GM21390 (cell line): ENCODE results near the gene BCR.

ENCODE experiments used
- ATAC-seq: cut with Tn5 transposase; IDR thresholded peaks from one replicate; pipeline ENCODE4 v1.9.1; 2021; ENCODE audit not compliant: unreplicated experiment

Gene BCR

DNA sequence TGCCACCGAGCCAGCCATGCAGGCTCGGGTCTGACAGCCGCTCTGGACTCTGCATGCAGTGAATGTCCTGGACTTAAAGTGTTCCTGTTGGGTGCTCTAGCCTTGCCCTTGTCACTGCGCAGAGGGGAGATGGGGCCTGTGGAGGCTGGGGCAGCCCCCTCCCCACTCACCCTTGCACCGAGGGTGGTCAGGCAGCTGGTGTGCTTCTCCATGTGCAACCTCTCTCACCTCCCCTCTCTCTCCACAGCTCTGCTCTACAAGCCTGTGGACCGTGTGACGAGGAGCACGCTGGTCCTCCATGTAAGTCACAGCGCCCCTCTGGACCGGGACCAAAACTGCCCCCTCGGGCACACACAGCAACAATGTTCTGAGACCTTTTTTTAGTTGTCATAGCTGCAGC, 92.5 kb downstream of the BCR start:
- no peak for ATAC-seq

DNA sequence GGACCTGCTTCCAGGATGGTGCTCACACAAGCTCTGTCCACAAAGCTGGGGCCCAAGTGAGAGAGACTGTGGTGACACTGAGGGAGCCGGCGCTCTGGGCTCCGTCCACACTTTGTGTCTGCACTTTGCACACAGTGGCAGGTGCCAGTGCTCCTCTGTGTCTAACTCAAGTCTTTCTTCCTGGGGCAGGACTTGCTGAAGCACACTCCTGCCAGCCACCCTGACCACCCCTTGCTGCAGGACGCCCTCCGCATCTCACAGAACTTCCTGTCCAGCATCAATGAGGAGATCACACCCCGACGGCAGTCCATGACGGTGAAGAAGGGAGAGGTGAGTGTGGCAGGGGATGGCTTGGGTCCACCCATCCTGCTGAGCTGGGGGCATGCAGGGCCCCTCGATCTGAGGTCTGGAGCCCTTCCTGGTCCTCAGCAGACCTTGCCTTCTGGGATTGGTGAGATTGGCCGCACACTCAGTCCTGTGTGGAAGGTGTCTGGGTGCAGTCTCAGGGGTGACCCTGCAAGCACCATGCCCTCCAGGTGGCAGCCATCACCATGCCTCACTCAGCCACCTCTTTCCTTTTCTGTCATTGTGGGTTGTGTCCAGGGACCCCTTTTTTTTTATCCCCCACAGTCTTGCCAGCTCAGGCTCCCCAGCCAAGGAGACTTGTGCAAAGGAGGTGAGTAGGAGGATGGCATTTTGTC, 93.3 kb downstream of the BCR start:
- ATAC-seq = no peak

DNA sequence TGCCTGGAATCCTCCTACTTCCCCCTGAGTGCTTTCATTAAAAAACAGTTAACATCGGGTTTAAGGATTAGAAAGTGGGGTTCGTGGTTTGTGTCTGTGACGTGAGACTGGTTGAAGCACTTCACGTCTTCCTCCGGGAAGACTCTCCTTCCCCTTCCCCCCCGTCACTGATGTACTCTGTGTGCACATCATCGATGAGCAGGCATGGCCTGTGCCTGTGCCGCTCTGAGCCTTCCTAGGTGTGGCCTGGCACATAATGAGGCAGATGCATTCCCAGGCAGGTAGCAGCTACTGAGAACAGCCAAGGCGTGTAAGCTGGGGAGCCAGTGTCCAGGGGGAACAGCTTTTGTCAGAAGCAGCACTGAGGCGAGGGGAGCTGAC, 93.8 kb downstream of the BCR start:
- no peak for ATAC-seq

DNA sequence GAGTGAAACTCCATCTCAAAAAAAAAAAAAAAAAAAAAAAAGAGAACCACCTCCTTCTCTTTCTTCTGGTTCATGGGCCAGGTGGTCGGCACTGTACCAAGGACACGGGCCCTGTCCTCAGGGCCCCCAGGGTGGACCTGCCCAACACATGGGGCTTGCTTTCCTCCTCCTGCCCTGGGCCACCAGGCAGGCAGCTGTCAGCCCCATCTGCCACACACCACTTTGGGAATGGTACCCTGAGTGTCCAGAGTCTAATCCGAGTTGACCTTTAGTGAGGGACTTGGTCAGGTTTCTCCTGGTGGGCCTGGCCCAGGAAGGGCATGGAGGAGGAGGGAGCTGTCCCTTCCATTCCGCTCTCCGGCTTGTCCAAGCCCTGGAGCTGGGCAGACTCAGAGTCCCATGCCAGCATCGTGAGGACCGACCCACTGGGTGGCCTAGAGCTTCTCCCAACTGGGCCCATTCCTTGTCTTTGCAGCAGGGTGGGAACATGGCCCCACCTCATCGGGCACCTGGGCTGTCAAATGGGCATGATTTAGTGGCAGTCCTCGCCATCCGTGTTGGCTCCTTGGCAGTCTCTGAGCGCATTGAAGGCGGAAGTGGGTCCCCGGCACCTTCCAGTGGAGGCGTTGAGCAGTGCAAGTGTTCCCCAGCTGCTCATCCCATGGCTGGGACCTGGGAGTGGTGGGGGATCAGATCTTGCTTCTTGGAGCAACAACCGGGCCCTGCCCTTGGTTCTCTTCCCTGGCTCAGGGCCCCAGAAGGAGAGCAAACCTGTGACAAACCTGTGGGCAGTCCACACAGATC, 94.8 kb downstream of the BCR start:
- ATAC-seq = no peak

DNA sequence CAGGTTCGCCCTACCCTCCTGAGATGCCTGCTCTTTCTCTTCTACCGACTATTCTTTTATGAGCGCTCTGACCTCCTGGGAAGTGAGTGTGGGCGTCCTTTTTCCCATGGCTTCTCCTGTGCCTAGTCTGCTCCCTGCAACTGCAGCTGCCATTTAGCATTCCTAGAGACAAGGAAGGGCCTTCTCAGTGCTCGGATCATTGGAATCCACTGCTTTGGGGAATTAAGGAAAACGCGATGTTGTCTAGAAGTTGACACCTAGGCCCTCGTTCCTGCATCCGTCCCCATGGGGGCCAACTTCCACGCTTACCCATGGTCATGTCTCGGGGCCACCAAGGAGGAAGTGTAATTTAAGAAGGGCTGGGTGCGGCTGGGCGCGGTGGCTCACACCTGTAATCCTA, 95.4 kb downstream of the BCR start:
- no peak for ATAC-seq

DNA sequence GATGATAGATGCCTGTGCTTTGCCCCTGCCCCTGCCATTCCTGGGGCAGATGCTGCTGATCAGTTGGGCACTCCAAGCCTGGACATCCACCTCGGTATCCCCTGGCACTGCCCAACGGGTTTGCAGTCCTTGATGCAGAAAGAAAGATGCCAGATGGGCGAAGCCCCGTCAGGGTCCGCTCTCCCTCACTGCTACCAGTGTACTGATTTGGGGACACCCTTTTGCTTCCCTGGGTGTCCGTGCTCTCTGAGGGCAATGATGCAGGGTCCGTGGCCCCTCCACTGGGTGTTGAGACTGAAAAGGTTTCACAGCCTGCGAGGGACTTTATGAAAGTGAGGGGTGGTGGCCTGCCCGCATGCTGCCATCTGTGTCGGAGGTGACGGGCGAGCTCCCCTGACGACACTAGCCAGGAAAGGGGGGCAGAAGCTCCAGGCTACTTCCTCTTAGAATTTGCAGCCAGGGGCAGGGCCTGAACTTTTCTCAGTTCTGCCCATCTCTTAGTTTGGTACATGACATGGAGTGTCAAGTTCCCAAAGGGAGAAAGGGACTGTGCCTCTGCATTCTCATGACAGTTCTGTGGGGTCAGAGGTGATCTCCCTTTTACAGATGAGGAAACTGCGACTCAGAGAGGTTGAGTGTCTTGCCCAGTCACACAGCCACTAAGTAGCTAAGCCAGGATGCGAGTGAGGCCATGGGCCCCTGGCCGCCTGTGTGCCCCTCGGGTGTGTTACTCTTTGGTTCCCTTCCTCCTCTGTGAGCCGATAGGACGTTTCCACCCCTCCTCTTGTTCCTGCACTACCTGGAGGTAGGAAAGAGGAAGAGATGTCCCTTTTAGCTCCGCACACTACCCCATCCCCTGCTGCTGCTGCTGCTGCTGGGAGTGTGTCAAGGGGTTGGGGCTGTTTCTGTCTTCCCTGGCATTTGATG, 96.6 kb downstream of the BCR start:
- no peak for ATAC-seq

DNA sequence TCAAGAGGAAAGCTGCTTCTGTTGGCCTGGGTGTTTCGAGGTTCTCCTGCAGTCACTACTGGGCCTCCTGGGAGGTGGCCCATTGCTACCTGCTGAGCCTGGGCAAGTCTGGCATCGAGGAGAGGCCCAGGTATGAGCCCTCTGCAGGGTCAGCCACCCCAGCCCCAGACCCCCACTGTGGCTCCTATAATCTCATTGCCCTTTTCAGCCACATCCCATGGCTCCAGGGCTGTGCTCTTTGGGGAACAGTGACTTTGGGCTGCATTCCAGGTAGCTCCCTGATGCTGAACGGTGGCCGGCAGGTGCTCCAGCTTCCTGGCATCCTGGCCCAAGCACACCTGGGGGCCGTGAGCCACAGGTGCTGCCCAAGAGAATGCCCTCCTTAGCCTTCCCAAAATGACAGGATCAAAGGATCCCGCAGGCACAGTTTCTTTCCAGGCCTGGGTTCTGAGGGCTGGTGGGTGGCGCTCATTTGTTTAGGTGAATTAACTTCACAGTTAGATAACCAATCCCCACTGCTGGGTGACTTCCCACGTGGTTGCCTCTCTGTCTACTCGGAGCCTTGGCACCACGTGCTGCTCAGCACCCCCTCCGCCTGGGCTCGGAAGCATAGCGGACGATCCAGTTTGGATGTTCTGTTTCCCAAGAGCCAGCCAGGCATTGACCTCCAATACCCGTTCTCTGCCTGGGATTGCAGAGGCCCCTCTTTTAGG, 97.4 kb downstream of the BCR start:
- ATAC-seq = no peak

DNA sequence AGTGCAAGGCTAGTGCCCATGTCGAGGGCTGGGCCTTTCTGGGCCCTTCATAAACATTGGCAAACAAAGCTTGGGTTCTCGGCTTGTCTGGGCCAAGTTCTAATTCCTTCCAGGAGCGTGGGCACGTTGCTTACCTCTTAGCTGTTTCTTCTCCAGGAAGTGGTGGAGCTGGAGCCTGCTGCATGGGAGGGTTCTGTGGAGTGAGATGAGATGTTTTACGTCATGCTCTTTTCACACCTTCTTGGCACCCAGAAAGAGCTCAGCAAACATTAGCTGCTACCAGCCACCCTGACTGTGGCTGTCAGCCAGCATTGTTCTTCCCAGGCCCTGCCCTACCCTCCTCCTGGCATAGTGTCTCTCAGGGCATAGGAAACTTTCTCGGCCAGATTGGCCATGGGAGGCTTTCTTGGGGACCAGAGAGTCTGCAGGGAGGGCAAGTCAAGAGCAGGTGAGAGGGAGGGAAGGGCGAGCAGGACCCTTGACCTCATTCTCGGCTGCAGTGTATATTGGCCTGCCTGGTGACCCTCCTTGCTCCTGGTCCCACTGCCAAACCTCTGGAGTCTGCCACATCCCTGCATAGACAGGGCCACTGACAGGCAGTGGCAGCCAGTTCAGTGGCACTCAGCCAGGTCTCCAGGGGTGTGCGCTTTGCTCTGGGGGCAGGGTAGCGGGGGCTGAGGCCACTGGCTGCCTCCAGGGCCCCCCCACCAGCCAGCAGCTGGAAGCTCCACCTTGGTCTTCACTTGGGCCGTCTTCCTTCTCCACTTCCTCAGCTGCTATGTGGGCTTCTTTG, 98.8 kb downstream of the BCR start:
- ATAC-seq = no peak

DNA sequence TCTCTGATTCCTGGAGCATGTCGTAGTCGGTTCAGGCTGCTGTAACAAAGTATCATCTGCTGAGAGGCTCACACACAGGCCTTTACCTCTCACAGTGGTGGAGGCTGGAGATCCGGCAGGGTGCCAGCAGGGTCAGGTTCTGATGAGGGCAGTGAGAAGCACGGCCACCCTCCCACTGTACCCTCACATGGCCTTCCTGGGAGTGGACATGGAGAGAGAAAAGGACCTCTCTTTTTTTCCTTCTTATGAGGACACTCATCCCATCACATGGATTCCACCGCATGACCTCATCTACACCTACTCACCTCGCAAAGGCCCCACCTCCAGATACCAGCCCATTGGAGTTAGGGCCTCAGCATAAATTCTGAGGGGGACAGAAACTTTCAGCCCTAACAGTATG, 99.5 kb downstream of the BCR start:
- no peak for ATAC-seq

DNA sequence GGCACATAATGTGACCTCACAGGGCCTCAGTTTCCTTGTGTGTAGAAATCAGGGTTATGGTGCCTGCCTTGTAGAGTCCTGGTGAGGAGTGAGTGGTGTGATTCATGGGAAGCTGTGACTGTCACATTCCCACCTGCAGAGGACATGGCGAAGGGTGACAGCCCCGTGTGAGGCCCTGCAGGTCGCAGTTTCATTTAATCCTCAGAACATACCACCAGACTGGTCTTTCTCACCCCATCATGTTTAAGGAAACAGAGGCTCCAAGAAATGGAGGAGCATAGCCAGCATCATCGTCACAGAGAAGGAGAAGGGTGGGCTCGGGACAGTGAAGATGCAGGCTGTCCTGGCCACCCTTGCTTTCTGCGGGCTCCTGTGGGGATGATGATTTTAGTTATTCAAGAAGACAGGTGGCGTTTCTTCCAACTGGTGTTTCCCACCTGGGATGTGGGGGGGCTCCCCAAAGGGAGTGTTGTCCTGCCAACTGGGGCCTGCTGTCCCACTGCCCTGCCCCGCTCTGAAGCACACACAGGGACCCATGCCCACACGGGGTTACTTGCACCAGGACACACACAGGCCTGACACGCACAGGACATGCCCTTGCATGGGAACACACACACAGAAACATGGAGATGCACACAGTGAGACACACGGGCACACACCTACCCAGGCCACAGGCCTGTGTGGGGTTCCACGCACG, 100.2 kb downstream of the BCR start:
- no peak for ATAC-seq

DNA sequence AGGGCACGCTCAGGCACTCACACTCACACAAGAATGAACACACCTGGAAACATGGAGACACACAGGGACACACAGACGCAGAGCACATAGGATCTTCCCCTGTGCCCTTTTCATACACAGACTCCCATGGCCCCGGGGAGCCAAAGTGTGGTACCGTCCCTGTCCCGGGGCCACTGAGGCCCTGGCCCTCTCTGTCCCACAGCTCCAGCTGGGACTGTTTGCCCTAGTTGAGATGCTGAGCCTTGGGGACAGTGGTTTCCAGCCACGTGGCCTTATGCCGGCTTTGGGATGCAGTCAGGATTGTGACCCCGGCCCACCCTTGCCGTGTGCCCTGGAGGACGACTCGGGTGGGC, 100.7 kb downstream of the BCR start:
- no peak for ATAC-seq

DNA sequence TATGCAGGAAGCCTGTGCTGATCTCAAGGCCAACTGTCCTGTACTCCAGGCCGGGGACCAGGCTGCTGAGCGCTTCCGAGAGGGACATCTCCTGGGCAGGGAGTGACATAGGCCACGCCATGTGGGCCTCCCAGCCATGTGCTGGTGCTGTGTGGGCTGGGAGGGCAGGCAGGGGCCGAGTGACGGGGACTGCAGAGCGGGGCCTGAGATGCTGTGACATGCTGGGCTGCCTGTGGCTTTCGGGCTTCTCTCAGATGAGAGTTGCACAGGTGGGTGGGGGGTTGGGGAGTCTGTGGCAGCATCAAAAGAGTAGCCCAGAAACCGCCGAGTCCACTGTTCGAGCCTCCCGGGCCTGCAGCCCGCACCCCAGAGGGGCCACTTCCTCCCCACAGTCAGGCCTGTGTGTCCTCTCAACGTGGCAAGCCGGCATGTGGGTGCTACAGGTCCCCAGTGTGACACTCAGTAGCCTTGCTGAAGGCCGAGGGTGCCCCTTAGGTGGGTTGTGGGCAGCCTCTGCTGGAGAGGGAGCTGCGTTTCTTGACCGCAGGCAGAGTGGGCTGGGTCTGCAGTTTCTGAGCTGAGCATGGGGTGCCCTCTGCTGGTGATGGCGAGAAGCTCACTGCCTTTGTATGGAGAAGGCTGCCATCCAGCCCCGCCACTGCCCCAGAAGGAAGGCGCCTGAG, 101.2 kb downstream of the BCR start:
- no peak for ATAC-seq

DNA sequence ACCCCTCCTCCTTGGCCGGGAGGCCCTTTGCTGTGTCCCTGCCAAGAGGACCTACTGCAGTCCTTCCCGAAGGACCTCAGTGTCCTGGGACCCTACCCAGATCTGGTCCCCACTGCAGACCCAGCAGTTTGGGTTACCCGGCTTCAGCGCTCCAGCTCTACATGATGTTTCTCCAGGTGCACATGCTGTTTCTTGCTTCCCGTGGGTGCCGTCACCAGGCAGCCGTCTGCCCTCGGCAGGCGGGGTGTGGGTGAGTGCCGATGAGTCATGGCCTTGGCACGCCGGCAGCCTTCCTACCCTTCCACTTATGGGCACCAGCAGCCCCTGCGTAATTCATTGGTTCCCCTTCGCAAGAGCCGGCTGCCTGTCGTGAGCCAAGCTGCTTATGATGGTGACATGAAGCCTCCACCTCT, 101.8 kb downstream of the BCR start:
- no peak for ATAC-seq

DNA sequence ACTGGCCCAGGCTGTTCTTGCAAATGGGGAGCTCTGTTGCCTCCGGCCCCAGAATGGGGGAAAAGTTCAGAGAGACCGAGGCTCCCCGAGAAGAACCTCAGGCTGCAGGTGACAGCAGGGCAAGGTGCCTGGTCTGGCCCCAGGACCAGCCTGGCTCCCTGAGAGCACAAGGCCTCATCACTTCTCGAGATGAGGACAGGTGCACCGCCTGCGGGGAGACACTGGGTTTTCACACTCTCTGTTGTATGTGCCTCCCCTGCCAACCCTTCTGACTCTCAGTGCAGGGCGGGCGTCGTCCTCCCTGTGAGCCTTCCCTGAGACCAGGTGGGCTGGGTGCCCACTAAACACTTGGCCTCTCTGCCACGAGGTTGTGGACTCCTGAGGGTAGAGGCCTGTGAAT, 102.2 kb downstream of the BCR start:
- ATAC-seq = no peak

DNA sequence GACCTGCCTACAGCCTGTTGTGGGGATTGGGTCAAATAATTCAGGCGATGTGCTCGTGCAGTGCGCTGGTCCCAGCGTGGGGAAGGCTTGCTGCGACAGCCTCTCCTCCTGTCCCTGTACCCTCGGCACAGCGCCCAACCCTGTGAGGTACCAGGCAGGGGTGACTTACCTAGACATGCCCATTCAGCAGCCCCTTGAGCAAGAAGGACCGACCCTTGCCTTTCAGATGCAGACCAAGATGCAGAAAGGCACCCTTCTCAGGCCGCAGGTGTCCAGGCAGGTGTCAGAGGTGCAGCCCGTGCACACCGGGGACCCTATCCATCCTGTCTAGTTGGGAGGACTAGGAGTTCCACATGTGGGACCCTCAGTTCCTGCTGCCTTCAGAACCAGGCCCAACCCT, 102.7 kb downstream of the BCR start:
- no peak for ATAC-seq

DNA sequence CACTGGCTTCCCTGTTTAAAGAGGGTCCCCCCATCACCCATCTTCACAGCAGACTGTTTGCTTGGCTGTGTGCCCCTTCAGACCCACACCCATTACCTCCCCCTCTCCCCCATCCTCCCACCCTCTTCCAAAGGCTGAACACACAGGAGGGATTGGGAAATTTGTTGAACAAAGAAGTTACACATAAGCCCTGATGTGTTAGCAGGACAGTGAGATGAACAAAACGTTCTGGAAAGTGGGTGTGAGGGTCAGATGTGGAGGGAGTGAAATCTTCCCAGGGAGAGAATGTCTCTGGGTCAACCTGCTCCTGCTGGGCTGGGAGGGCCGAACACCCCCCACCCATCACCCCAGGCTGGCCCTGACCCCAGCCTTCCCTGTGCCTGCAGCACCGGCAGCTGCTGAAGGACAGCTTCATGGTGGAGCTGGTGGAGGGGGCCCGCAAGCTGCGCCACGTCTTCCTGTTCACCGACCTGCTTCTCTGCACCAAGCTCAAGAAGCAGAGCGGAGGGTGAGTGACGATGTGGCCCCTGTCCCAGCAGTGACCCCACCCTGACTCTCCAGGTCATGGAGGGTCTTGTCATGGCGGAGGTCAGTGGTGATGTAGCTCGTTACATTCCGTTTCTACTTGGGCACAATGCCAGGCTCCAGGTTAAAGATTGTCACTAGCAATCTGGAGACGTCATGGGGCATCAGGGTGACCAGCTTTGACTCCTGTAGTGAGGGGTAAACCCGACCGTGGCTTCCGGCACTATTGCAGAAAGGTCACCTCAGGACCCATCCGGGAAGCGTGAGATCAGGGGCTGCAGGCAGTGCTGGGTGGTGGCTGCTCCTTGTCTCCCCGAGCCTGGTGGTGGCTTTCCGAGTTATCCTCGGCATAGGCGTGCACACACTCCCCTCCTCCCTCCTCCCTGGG, 103.5 kb downstream of the BCR start:
- no peak for ATAC-seq

DNA sequence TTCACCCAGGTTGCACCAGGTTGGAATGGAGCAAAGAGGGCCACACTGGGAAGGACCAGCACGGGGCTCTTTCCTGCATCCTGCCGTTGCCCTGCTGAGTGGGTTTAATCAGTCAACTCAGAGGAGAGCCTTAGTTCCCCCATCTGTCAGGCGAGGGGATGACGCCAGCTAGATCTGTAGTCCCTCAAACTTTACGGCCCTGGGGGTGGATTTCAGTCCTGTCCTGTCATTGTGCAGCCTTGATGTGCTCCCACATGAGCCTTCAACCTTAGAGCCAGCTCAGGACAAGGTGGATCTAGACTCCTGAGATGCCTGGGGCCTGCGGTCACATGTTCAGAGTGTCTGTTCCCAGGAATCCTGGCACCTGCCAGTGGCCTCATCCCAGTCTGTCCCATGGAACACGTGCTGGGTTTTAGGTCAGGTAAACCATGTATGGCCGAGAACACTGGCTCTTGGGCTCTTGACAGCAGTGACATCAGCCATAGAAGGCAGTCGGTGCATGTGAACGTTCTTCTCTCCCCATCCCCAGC, 104.3 kb downstream of the BCR start:
- no peak for ATAC-seq

DNA sequence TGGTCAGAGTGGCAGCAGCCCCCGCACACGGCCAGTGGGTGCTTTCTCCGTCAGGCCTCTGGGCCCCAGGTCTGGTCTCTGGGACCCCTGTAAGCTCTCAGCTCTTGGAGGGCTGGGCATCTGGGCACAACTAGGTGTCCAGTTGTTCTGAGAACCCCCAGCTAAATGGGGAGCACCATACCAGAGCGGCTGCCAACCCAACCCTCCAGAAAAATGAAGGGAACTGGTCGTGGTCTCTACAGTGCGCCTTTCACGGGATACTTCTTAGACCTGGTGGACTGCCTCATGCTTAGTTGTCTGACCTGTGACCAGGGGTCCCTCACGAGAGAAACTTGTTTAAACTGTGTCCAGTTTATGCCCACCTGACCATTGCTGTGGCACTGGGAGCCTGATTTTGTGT, 104.9 kb downstream of the BCR start:
- ATAC-seq = no peak
